Measurements from ENCODE around the gene TMEM198. TPM values are rescaled to one million over a fixed set of nuclear protein-coding genes. Genes with fewer than 3 reads are reported as not detected.
A peak's percentile ranks its signal among the peaks of the same experiment; 100 is the strongest.

Gene TMEM198
- total and polyA plus RNA-seq, 9 of the 15 experiments (the other 6 are each of a cell fraction or from before 2014, with no cell fraction given): 0.03 to 3.8 (median 1.0) TPM

DNA sequence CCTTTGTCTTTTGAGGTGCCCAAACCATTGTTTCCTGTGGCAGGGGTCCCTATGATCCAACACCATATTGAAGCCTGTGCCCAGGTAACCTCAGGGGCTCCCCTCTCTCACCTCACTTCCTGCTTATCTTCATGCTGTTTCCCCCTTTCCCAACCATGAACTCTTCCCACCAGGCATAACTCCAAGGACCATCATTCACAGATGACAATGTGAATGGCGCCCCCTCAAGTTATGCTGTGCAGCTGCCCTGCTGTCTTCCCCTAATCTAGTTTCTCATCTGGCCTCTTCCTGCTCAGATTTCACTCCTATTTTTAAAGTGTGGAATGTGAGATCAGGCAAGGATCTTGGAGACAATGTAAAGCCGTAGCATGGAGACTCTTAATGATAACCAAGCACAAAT, 43.7 kb upstream of the TMEM198 start:
- POLR2A ChIA-PET: interaction anchor here (0.5 to 4.9 kb wide), 7 partner anchors 9 to 95 kb away, joined by 3 to 37 read pairs (median 6); partner anchors contain the start of gene ASIC4
- peaks cover 44 to 62% of the 10 kb centered on the region in 2 experiments for H3K4me1 ChIP-seq (replicated peaks in 1 of 2; ENCODE audit: control insufficient read depth in 2 of 2, insufficient read depth in 2 of 2, low read length in 2 of 2)
- H4K20me1 ChIP-seq (replicated peaks; ENCODE audit: control insufficient read depth, insufficient read depth, low read length): no peaks in the 10 kb centered on the region
- H3K27ac ChIP-seq (ENCODE audit: extremely low read depth, low read depth, low read length): peak overlapping the region; percentile 95; the same call in 1 of the 3 replicates
- no peaks in the 10 kb centered on the region for H3K9me3 ChIP-seq (replicated peaks; ENCODE audit: control insufficient read depth, insufficient read depth, low read depth, low read length)
- intact Hi-C loops (cut with micrococcal nuclease): no loop called here
- DNase-seq (ENCODE audit: extremely low read depth in 1 of 4, low spot score in 3 of 4): no peak
- peak overlapping the region; percentile 64 for H3K4me3 ChIP-seq
- ATAC-seq: no peak
- in situ Hi-C loops (cut with MboI): no loop called here
- H3K36me3 ChIP-seq (ENCODE audit: control insufficient read depth, insufficient read depth, low read length): peaks cover 24% of the 10 kb centered on the region; the same call in 2 of the 3 replicates
- no peaks in the 10 kb centered on the region for H3K9me1 ChIP-seq (ENCODE audit: control insufficient read depth, insufficient read depth, low read length)
- H3K9ac ChIP-seq (ENCODE audit: insufficient read depth in 1 of 2, low read depth in 2 of 2, low read length in 2 of 2): peak overlapping the region; percentile 87 to 88; a peak in 3 of 4 replicates
- no peak overlapping the region for H2AFZ ChIP-seq (ENCODE audit: low read depth, low read length)
- H3K79me2 ChIP-seq (ENCODE audit: control insufficient read depth, insufficient read depth, low read length): peaks cover 56% of the 10 kb centered on the region
- peak overlapping the region; percentile 77 for H3K4me2 ChIP-seq (ENCODE audit: insufficient read depth, low read length)
- peak; percentile 89 for FAIRE-seq
- CTCF ChIA-PET (ENCODE audit: low intra/inter-chr PET ratio): no interaction called here
- WGBS (ENCODE audit: insufficient coverage, low coverage, missing lambda C conversion rate): 0% methylated on average over 2 of the region's 2 CpGs
- BruUV-seq (replicated peaks): no TSS peak
- H3K27me3 ChIP-seq (ENCODE audit: control insufficient read depth in 2 of 2, insufficient read depth in 2 of 2, low read length in 2 of 2): no peaks in the 10 kb centered on the region
- no peak for TF ChIP-seq PHB2 (IDR thresholded peaks at IDR 0.05; ENCODE audit: low read depth)
- TF ChIP-seq MAZ (CRISPR knock-in tag; conservative IDR thresholded peaks at IDR 0.05 in 1 of 2, IDR thresholded peaks at IDR 0.05 in 1 of 2): no peak
- TF ChIP-seq, protein P1, sequence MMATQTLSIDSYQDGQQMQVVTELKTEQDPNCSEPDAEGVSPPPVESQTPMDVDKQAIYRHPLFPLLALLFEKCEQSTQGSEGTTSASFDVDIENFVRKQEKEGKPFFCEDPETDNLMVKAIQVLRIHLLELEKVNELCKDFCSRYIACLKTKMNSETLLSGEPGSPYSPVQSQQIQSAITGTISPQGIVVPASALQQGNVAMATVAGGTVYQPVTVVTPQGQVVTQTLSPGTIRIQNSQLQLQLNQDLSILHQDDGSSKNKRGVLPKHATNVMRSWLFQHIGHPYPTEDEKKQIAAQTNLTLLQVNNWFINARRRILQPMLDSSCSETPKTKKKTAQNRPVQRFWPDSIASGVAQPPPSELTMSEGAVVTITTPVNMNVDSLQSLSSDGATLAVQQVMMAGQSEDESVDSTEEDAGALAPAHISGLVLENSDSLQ (IDR thresholded peaks at IDR 0.05): peak; percentile 44
- TF ChIP-seq, protein P2, sequence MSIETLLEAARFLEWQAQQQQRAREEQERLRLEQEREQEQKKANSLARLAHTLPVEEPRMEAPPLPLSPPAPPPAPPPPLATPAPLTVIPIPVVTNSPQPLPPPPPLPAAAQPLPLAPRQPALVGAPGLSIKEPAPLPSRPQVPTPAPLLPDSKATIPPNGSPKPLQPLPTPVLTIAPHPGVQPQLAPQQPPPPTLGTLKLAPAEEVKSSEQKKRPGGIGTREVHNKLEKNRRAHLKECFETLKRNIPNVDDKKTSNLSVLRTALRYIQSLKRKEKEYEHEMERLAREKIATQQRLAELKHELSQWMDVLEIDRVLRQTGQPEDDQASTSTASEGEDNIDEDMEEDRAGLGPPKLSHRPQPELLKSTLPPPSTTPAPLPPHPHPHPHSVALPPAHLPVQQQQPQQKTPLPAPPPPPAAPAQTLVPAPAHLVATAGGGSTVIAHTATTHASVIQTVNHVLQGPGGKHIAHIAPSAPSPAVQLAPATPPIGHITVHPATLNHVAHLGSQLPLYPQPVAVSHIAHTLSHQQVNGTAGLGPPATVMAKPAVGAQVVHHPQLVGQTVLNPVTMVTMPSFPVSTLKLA (conservative IDR thresholded peaks at IDR 0.05): no peak; a peak in 1 of 4 replicates
- TF ChIP-seq SMARCE1 (IDR thresholded peaks at IDR 0.05): peak; percentile 58; the same call in 1 of the 2 replicates
- TF ChIP-seq, protein P3, sequence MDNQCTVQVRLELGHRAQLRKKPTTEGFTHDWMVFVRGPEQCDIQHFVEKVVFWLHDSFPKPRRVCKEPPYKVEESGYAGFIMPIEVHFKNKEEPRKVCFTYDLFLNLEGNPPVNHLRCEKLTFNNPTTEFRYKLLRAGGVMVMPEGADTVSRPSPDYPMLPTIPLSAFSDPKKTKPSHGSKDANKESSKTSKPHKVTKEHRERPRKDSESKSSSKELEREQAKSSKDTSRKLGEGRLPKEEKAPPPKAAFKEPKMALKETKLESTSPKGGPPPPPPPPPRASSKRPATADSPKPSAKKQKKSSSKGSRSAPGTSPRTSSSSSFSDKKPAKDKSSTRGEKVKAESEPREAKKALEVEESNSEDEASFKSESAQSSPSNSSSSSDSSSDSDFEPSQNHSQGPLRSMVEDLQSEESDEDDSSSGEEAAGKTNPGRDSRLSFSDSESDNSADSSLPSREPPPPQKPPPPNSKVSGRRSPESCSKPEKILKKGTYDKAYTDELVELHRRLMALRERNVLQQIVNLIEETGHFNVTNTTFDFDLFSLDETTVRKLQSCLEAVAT (IDR thresholded peaks at IDR 0.05): 0 out of 4 replicates have a peak, but pooled peaks of 1 of the 2 experiments have one; percentile 6
- 0 out of 2 replicates have a peak, but pooled peaks have one; percentile 17 for TF ChIP-seq L3MBTL2 (IDR thresholded peaks at IDR 0.05)
- TF ChIP-seq GATAD2A (IDR thresholded peaks at IDR 0.05): peak; percentile 51; the same call in 1 of the 2 replicates
- TF ChIP-seq MEIS2 (IDR thresholded peaks at IDR 0.05; ENCODE audit: partially characterized antibody): peak; percentile 85
- TF ChIP-seq, protein P4, sequence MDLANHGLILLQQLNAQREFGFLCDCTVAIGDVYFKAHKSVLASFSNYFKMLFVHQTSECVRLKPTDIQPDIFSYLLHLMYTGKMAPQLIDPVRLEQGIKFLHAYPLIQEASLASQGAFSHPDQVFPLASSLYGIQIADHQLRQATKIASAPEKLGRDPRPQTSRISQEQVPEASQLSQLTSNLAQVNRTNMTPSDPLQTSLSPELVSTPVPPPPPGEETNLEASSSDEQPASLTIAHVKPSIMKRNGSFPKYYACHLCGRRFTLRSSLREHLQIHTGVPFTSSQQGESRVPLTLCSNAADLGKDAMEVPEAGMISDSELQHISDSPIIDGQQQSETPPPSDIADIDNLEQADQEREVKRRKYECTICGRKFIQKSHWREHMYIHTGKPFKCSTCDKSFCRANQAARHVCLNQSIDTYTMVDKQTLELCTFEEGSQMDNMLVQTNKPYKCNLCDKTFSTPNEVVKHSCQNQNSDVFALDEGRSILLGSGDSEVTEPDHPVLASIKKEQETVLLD (IDR thresholded peaks at IDR 0.05): no peak
- TF ChIP-seq ATF7 (IDR thresholded peaks at IDR 0.05): peak; percentile 83
- TF ChIP-seq CTBP1 (IDR thresholded peaks at IDR 0.05; ENCODE audit: borderline replicate concordance): peak; percentile 35; the same call in 1 of the 2 replicates
- no peak for TF ChIP-seq NR3C1 (CRISPR knock-in tag; IDR thresholded peaks at IDR 0.05)
- no peak for TF ChIP-seq TAF1 (IDR thresholded peaks at IDR 0.05; ENCODE audit: control insufficient read depth, extremely low read depth, insufficient read depth, low read length, severe bottlenecking)

All from K562 (cell line).